GM13977 (cell line): ENCODE results near the gene ZNF239.
"Not testable (repeated sequence)": the region's sequence is repeated elsewhere in the genome, so short reads cannot be mapped to it uniquely, and the experiment has no call there.

Experiments
- DNase-seq: peaks from one replicate; pipeline ENCODE4 v3.0.0; 2012; ENCODE audit warnings: low spot score
- in situ Hi-C: fragments of 300-500 bp; cut with MboI; formaldehyde crosslinking; loops from one replicate; pipeline ENCODE4 v1.12.0; 2022; ENCODE audit warnings: low sequenced_read_pairs, low pct_unique_long_range_greater_than_20kb, mixed read lengths, inconsistent platforms; ENCODE audit not compliant: unreplicated experiment
- TF ChIP-seq, protein P1 (sequence below): IDR thresholded peaks from 2 replicates; pipeline ENCODE4 v1.5.1; 2012; ENCODE audit warnings: mild to moderate bottlenecking, control low read depth; ENCODE audit not compliant: insufficient read depth; ENCODE audit errors: extremely low read depth, missing control alignments

Gene ZNF239

DNA sequence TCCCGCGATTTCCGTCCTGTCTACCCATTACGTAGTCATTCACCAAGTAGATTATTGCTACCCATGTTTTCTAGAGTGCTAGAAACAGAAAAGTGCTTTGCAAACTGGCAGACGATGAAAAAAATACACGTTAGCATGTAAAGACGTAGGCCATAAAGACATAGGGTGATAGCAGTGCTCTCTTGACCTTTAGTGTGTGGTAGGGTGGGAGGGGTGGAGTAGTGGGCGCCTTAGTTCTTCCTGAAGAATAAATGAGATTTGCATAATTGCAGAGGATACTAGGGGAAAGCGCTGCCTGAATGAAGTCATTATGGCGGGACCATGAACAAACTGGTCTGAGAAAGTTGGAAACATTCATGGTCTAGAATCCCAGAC lies 32.8 kb upstream of the ZNF239 start:
- TF ChIP-seq, protein P1, sequence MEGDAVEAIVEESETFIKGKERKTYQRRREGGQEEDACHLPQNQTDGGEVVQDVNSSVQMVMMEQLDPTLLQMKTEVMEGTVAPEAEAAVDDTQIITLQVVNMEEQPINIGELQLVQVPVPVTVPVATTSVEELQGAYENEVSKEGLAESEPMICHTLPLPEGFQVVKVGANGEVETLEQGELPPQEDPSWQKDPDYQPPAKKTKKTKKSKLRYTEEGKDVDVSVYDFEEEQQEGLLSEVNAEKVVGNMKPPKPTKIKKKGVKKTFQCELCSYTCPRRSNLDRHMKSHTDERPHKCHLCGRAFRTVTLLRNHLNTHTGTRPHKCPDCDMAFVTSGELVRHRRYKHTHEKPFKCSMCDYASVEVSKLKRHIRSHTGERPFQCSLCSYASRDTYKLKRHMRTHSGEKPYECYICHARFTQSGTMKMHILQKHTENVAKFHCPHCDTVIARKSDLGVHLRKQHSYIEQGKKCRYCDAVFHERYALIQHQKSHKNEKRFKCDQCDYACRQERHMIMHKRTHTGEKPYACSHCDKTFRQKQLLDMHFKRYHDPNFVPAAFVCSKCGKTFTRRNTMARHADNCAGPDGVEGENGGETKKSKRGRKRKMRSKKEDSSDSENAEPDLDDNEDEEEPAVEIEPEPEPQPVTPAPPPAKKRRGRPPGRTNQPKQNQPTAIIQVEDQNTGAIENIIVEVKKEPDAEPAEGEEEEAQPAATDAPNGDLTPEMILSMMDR: no peak
- DNase-seq: no peak
- in situ Hi-C loops: no loop called here

GRCh38 chr10:43606323-43607198 lies 32.1 kb upstream of the ZNF239 start, which contains the start of gene ZNF485:
Gene ZNF485, plus strand, starts transcription at chr10:43606438. Its CDS starts 613 bp downstream, at chr10:43607051.
- TF ChIP-seq, protein P1: no peak
- in situ Hi-C loops: no loop called here
- peak; percentile 86 for DNase-seq

DNA sequence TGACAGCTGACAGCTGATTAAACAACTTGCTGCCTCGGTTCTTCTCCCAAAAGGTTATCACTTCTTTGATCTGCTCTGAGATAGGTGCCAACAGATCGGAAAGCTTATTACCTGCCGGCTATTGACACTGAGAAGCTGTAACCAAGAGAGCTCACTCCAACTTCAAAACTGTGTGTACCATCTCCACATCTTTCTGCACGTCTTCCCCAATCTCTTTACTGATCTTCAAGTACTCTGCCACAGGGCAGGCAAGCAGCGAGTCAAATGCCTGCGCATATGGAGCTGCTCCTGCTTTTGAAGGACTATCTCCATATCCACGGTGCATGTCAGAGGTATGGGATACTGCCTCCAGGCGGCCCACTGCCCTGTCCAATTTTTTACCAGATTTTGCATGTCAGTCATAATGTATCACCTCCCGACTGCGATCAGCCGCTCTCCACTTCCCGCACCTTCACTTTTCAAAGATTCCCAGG lies 31.5 kb upstream of the ZNF239 start:
- DNase-seq: no peak
- TF ChIP-seq, protein P1: no peak
- in situ Hi-C loops: no loop called here

DNA sequence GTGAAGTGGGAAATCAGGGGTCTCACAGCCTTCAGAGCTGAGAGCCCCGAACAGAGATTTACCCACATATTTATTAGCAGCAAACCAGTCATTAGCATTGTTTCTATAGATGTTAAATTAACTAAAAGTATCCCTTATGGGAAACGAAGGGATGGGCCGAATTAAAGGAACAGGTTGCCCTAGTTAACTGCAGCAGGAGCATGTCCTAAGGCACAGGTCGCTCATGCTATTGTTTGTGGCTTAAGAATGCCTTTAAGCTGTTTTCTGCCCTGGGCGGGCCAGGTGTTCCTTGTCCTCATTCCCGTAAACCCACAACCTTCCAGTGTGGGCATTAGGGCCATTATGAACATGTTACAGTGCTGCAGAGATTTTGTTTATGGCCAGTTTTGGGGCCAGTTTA lies 27.2 kb upstream of the ZNF239 start:
- in situ Hi-C loops, DNase-seq: not testable (repeated sequence)

- TF ChIP-seq, protein P1: no peak
- in situ Hi-C loops: no loop called here
- DNase-seq: no peak
These were observed 24.9 kb upstream of the ZNF239 start for GRCh38 chr10:43599333-43599732.

DNA sequence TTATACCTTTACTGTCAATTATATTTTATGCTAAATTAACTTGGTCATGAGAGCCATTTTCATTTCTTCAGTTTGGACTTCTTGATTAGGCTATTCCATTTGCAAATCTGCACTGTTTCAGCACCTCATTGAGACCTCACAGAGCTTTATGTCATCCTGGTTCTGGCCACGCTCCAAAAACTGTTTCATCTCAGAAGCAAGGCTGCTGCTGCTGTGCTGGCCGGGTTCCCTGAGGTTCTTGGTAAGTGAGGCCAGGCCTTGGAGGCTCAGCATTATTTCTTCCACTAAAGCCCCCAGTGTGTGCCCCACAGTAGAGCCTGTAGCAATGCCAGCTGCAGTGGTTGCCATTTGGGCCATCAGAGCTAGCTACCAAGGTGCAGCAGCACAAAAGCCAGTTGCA lies 24.0 kb upstream of the ZNF239 start:
- in situ Hi-C loops: no loop called here
- no peak for DNase-seq
- TF ChIP-seq, protein P1: no peak

DNA sequence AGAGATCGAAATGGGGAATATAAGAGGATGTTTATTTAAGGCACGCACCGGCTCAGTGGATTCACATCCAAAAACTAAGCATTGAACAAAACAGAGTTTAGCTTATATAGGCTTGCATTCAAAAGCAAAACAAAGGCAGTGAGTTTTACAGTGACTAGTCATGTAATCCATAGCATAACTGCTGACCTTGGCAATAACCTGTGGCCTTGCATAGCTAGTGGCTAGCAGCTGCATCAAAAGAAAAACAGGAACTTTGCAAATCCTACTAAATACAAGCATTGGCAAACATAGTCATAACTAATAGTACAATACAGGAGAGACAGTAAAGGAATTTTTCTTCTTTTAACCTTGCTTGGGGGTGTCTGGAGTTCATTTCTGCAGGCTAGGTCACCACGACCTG lies 22.1 kb upstream of the ZNF239 start:
- no peak for DNase-seq
- TF ChIP-seq, protein P1: no peak
- in situ Hi-C loops: no loop called here
